ENCODE results near the gene LMBR1L. TPM values are rescaled to one million over a fixed set of nuclear protein-coding genes. Genes with fewer than 3 reads are reported as not detected.

Gene LMBR1L
- total RNA-seq, 1 experiment from 2014 or later: 78.2 TPM

- no peaks in the 10 kb centered on the region for H3K9me3 Mint-ChIP-seq
- peaks cover 32% of the 10 kb centered on the region for H3K36me3 Mint-ChIP-seq
- no peak overlapping the region for H3K27ac Mint-ChIP-seq
- DNase-seq (ENCODE audit: low spot score): no peak
- H3K27me3 Mint-ChIP-seq (ENCODE audit: low read depth): no peaks in the 10 kb centered on the region
- ChIA-PET CTCF (interaction anchor here (1.0 to 14.5 kb wide), 6 partner anchors 13 to 118 kb away, joined by 3 to 216 read pairs (median 5); no protein-coding TSS in a partner anchor), POLR2A (no interaction called here)
- no peak overlapping the region for H3K4me3 Mint-ChIP-seq
- TF ChIP-seq ARID4B (CRISPR knock-in tag; IDR thresholded peaks at IDR 0.05; ENCODE audit: borderline replicate concordance) (no peak), ZNF219 (CRISPR knock-in tag; IDR thresholded peaks at IDR 0.05; ENCODE audit: borderline replicate concordance) (no peak), CREB1 (CRISPR knock-in tag; IDR thresholded peaks at IDR 0.05) (no peak), NFE2L1 (CRISPR knock-in tag; IDR thresholded peaks at IDR 0.05) (no peak), PRDM15 (CRISPR knock-in tag; IDR thresholded peaks at IDR 0.05) (no peak), ZNF416 (CRISPR knock-in tag; IDR thresholded peaks at IDR 0.05) (no peak), ZNF425 (CRISPR knock-in tag; conservative IDR thresholded peaks at IDR 0.05) (no peak), NR2C2 (CRISPR knock-in tag; IDR thresholded peaks at IDR 0.05) (no peak), ZNF263 (CRISPR knock-in tag; IDR thresholded peaks at IDR 0.05; ENCODE audit: low read depth) (no peak), ETV6 (CRISPR knock-in tag; IDR thresholded peaks at IDR 0.05) (no peak), OVOL2 (CRISPR knock-in tag; IDR thresholded peaks at IDR 0.05; ENCODE audit: borderline replicate concordance) (no peak), ZNF396 (CRISPR knock-in tag; IDR thresholded peaks at IDR 0.05; ENCODE audit: borderline replicate concordance) (no peak)
- TF ChIP-seq, protein P1, sequence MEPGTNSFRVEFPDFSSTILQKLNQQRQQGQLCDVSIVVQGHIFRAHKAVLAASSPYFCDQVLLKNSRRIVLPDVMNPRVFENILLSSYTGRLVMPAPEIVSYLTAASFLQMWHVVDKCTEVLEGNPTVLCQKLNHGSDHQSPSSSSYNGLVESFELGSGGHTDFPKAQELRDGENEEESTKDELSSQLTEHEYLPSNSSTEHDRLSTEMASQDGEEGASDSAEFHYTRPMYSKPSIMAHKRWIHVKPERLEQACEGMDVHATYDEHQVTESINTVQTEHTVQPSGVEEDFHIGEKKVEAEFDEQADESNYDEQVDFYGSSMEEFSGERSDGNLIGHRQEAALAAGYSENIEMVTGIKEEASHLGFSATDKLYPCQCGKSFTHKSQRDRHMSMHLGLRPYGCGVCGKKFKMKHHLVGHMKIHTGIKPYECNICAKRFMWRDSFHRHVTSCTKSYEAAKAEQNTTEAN (CRISPR knock-in tag; IDR thresholded peaks at IDR 0.05): no peak
- TF ChIP-seq, protein P2, sequence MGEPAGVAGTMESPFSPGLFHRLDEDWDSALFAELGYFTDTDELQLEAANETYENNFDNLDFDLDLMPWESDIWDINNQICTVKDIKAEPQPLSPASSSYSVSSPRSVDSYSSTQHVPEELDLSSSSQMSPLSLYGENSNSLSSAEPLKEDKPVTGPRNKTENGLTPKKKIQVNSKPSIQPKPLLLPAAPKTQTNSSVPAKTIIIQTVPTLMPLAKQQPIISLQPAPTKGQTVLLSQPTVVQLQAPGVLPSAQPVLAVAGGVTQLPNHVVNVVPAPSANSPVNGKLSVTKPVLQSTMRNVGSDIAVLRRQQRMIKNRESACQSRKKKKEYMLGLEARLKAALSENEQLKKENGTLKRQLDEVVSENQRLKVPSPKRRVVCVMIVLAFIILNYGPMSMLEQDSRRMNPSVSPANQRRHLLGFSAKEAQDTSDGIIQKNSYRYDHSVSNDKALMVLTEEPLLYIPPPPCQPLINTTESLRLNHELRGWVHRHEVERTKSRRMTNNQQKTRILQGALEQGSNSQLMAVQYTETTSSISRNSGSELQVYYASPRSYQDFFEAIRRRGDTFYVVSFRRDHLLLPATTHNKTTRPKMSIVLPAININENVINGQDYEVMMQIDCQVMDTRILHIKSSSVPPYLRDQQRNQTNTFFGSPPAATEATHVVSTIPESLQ (CRISPR knock-in tag; IDR thresholded peaks at IDR 0.05): no peak
- TF ChIP-seq, protein P3, sequence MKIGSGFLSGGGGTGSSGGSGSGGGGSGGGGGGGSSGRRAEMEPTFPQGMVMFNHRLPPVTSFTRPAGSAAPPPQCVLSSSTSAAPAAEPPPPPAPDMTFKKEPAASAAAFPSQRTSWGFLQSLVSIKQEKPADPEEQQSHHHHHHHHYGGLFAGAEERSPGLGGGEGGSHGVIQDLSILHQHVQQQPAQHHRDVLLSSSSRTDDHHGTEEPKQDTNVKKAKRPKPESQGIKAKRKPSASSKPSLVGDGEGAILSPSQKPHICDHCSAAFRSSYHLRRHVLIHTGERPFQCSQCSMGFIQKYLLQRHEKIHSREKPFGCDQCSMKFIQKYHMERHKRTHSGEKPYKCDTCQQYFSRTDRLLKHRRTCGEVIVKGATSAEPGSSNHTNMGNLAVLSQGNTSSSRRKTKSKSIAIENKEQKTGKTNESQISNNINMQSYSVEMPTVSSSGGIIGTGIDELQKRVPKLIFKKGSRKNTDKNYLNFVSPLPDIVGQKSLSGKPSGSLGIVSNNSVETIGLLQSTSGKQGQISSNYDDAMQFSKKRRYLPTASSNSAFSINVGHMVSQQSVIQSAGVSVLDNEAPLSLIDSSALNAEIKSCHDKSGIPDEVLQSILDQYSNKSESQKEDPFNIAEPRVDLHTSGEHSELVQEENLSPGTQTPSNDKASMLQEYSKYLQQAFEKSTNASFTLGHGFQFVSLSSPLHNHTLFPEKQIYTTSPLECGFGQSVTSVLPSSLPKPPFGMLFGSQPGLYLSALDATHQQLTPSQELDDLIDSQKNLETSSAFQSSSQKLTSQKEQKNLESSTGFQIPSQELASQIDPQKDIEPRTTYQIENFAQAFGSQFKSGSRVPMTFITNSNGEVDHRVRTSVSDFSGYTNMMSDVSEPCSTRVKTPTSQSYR (CRISPR knock-in tag; IDR thresholded peaks at IDR 0.05): no peak
- TF ChIP-seq, protein P4, sequence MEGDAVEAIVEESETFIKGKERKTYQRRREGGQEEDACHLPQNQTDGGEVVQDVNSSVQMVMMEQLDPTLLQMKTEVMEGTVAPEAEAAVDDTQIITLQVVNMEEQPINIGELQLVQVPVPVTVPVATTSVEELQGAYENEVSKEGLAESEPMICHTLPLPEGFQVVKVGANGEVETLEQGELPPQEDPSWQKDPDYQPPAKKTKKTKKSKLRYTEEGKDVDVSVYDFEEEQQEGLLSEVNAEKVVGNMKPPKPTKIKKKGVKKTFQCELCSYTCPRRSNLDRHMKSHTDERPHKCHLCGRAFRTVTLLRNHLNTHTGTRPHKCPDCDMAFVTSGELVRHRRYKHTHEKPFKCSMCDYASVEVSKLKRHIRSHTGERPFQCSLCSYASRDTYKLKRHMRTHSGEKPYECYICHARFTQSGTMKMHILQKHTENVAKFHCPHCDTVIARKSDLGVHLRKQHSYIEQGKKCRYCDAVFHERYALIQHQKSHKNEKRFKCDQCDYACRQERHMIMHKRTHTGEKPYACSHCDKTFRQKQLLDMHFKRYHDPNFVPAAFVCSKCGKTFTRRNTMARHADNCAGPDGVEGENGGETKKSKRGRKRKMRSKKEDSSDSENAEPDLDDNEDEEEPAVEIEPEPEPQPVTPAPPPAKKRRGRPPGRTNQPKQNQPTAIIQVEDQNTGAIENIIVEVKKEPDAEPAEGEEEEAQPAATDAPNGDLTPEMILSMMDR (IDR thresholded peaks at IDR 0.05): no peak
- TF ChIP-seq, protein P5, sequence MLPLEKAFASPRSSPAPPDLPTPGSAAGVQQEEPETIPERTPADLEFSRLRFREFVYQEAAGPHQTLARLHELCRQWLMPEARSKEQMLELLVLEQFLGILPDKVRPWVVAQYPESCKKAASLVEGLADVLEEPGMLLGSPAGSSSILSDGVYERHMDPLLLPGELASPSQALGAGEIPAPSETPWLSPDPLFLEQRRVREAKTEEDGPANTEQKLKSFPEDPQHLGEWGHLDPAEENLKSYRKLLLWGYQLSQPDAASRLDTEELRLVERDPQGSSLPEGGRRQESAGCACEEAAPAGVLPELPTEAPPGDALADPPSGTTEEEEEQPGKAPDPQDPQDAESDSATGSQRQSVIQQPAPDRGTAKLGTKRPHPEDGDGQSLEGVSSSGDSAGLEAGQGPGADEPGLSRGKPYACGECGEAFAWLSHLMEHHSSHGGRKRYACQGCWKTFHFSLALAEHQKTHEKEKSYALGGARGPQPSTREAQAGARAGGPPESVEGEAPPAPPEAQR (CRISPR knock-in tag; IDR thresholded peaks at IDR 0.05): no peak
- ATAC-seq: no peak
- H3K4me1 Mint-ChIP-seq: peaks cover 25% of the 10 kb centered on the region
Measured at GRCh38 chr12:49105504-49106084, 5.1 kb downstream of the LMBR1L start.
